Measurements from ENCODE around the gene APOB. TPM values are rescaled to one million over a fixed set of nuclear protein-coding genes. Genes with fewer than 3 reads are reported as not detected.

Gene APOB
- total and polyA plus RNA-seq, 2 of the 13 experiments (the other 11 are each of a cell fraction or from before 2014, with no cell fraction given): 1,569 to 2,515 TPM

GRCh38 chr2:21040468-21041377, 3.1 kb downstream of the APOB start (continued):
- TF ChIP-seq SRSF4 (IDR thresholded peaks at IDR 0.05; ENCODE audit: low read depth, low read length, poor library complexity, severe bottlenecking) (peak; percentile 5), NR2F1 (CRISPR knock-in tag; IDR thresholded peaks at IDR 0.05) (no peak), STAT5B (CRISPR knock-in tag; IDR thresholded peaks at IDR 0.05) (0 out of 2 replicates have a peak, but pooled peaks have one; percentile 17), NR2F2 (IDR thresholded peaks at IDR 0.05; ENCODE audit: borderline replicate concordance, low read depth) (peak; percentile 13; the same call in 1 of the 2 replicates), ZNF138 (CRISPR knock-in tag; IDR thresholded peaks at IDR 0.05; ENCODE audit: low read depth) (peak; percentile 59), HNRNPK (IDR thresholded peaks at IDR 0.05; ENCODE audit: low read depth, low read length, poor library complexity, severe bottlenecking) (no peak), ZNF720 (CRISPR knock-in tag; IDR thresholded peaks at IDR 0.05) (no peak), ZFP41 (CRISPR knock-in tag; IDR thresholded peaks at IDR 0.05; ENCODE audit: borderline replicate concordance) (0 out of 2 replicates have a peak, but pooled peaks have one; percentile 34), SOX13 (IDR thresholded peaks at IDR 0.05) (no peak), SOX13 (CRISPR knock-in tag; conservative IDR thresholded peaks at IDR 0.05 in 1 of 2, IDR thresholded peaks at IDR 0.05 in 1 of 2) (peak in 1 of 2 experiments; percentile 6; a peak in 1 of 4 replicates), MBD4 (IDR thresholded peaks at IDR 0.05; ENCODE audit: borderline replicate concordance, low read length) (0 out of 2 replicates have a peak, but pooled peaks have one; percentile 44), PPARG (CRISPR knock-in tag; conservative IDR thresholded peaks at IDR 0.05) (no peak), ZMAT5 (CRISPR knock-in tag; IDR thresholded peaks at IDR 0.05; ENCODE audit: borderline replicate concordance, low read depth) (no peak), ATF1 (CRISPR knock-in tag; IDR thresholded peaks at IDR 0.05) (no peak), ZZZ3 (CRISPR knock-in tag; IDR thresholded peaks at IDR 0.05; ENCODE audit: borderline replicate concordance) (no peak), ZMYM2 (CRISPR knock-in tag; IDR thresholded peaks at IDR 0.05) (no peak), ZBTB34 (CRISPR knock-in tag; IDR thresholded peaks at IDR 0.05) (no peak), TAF1 (CRISPR knock-in tag; IDR thresholded peaks at IDR 0.05) (peak; percentile 28; the same call in 1 of the 2 replicates)
- TF ChIP-seq, protein P1, sequence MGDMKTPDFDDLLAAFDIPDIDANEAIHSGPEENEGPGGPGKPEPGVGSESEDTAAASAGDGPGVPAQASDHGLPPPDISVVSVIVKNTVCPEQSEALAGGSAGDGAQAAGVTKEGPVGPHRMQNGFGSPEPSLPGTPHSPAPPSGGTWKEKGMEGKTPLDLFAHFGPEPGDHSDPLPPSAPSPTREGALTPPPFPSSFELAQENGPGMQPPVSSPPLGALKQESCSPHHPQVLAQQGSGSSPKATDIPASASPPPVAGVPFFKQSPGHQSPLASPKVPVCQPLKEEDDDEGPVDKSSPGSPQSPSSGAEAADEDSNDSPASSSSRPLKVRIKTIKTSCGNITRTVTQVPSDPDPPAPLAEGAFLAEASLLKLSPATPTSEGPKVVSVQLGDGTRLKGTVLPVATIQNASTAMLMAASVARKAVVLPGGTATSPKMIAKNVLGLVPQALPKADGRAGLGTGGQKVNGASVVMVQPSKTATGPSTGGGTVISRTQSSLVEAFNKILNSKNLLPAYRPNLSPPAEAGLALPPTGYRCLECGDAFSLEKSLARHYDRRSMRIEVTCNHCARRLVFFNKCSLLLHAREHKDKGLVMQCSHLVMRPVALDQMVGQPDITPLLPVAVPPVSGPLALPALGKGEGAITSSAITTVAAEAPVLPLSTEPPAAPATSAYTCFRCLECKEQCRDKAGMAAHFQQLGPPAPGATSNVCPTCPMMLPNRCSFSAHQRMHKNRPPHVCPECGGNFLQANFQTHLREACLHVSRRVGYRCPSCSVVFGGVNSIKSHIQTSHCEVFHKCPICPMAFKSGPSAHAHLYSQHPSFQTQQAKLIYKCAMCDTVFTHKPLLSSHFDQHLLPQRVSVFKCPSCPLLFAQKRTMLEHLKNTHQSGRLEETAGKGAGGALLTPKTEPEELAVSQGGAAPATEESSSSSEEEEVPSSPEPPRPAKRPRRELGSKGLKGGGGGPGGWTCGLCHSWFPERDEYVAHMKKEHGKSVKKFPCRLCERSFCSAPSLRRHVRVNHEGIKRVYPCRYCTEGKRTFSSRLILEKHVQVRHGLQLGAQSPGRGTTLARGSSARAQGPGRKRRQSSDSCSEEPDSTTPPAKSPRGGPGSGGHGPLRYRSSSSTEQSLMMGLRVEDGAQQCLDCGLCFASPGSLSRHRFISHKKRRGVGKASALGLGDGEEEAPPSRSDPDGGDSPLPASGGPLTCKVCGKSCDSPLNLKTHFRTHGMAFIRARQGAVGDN (CRISPR knock-in tag; IDR thresholded peaks at IDR 0.05): peak; percentile 85
- TF ChIP-seq, protein P2, sequence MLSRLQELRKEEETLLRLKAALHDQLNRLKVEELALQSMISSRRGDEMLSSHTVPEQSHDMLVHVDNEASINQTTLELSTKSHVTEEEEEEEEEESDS (CRISPR knock-in tag; IDR thresholded peaks at IDR 0.05; ENCODE audit: borderline replicate concordance): no peak
- TF ChIP-seq, protein P3, sequence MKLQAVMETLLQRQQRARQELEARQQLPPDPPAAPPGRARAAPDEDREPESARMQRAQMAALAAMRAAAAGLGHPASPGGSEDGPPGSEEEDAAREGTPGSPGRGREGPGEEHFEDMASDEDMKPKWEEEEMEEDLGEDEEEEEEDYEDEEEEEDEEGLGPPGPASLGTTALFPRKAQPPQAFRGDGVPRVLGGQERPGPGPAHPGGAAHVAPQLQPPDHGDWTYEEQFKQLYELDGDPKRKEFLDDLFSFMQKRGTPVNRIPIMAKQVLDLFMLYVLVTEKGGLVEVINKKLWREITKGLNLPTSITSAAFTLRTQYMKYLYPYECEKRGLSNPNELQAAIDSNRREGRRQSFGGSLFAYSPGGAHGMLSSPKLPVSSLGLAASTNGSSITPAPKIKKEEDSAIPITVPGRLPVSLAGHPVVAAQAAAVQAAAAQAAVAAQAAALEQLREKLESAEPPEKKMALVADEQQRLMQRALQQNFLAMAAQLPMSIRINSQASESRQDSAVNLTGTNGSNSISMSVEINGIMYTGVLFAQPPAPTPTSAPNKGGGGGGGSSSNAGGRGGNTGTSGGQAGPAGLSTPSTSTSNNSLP (IDR thresholded peaks at IDR 0.05; ENCODE audit: low read depth, low read length): no peak

Measured in HepG2 (cell line).